ENCODE data around the gene RPL13A.
"Not testable (repeated sequence)": the region's sequence is repeated elsewhere in the genome, so short reads cannot be mapped to it uniquely, and the experiment has no call there.

RPL13A gene

DNA sequence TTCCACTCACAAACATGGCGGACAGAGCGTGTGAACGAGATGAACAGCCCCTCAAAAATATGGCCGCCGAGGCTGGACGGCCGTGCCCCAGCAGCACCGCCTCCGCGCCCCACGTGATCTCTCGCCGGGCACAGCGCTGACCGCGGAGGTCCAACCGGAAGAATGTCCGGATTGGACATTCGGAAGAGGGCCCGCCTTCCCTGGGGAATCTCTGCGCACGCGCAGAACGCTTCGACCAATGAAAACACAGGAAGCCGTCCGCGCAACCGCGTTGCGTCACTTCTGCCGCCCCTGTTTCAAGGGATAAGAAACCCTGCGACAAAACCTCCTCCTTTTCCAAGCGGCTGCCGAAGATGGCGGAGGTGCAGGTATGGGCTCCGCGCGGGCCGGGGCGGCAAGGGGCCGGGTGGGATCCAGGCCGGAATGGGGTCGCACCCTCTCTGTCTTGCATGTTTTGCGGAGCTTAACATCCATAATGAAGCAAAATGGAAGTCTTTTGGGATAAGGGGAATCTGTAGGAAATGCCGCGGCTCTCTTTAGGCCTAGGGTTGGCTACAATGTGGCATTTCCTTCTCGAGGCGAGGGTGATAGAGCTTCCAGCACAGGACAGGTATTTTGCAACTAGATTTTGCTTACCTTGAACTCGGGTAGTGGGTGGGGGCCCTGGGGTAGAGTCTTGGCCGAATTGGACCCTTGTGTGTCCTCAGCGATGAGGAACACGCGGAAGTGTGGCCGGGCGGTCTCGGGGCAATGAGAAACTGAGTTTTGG lies at the start of gene RPL13A:
Gene RPL13A, plus strand, starts transcription at position 332 of the 769 bp plus-strand sequence. Its CDS starts 22 bp downstream, at position 354.
- DNase-seq: peak; percentile 100

DNA sequence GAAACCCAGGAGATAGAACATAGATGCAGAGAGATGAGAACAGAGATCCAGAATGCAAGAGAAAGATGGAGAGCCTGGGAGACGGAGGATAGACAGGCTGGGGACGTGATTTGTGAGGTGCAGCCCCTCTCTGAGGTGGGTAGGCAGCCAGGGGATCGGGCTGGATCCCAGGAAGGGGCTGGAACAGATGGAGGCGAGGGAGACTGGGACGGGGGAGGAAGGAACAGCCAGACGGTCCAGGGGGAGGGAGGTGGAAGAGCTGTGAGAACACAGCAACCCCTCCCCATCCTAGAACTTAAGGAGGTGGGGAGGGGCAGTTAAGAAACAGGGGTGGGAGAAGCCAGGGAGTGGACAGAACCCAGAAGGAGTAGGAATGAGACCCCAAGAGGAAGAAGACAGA lies 49.1 kb upstream of the RPL13A start:
- no peak for DNase-seq

DNA sequence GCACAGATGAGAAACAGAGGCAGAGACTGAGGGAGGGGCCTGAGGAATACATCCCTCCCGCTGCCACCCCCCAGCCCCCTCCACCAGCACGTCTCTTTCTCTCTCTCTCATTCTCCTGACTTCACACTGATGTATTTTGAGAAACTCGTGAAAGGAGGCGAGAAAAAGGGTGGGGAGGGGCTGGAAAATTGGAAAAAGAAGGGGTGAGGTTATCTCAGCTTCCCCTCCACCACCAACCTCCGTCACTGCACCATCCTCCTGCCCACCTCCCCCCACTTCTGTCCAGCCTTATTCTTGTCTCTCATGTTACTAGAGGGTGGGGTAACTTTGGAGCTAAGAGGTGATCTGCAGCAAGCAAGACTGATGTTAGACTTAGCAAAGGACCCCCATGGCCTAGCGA lies 47.6 kb upstream of the RPL13A start:
- no peak for DNase-seq

DNA sequence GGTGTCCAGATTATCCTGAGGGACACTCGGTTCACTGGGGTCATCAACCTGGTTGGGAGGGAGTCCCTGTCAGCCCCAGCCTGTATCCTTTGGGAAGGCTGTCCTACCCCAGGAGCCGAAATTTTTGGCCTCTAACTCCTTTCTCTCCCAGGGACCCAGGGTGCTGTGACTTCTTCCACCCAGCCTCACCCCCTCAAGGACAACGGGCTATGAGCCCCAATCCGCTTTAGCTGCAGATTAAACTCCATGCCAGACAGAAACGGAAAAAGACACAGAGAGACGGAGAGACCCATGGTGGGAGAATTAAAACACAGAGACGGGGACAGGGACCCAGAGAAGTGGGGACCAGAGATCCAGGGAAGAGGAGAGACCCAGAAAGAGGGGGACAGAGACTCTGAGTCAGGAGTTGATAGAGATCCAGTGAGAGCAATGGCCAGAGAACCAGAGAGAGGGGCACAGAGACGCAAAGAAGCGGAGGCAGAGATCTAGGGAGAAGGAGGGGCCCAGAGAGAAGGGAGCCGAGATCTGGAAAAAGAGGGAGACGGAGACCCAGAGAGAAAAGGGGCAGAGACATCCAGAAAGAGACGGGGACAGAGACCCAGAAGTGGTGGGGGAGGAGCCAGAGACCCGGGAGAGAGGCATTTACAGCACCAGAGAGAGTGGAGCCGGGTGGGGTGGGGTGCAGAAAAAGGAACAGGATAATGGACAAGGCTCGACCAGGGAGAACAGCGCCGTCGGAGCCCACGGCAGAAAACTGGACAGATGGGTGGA lies 46.8 kb upstream of the RPL13A start:
- no peak for DNase-seq

DNA sequence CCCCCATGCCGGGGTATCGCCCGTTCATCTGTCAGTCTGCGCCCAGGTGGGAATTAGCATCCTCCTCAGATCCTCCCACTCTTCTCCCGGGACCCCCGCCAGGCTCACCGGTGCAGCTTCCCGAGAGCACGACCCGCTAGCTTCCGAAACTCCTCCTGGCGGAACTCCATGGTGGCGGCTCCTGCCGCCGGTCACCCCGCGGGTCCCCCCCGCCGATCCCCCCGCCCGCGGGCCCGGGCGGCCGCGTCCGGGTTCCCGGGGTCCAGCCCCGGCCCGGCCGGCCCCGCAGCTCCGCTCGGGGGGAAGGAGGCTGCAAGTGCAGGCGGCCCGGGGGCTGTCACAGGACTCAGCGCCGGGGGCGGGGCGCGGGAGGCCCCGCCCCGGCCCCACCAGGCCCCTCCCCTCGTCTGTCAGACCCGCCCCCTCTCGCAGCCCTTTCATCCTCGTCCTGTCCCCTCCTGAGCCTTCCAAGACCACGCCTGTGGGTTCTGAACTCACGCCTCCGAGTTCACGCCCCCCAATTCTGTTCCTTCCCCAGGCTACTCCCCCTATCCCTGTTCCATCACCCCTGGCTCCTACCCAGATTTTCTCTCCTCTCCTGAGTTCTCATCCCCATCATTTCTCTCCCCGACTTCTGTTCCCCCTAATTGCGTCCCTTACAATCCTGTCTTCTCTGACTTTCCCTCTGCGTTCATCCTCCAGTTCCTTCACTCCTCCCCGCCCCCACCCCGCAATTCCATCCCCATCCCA lies 46.0 kb upstream of the RPL13A start, which contains the start of gene SLC17A7:
Gene SLC17A7, minus strand, starts transcription at position 318 of the 750 bp plus-strand sequence. Its CDS starts 148 bp downstream, at position 170.
- peak; percentile 56 for DNase-seq

DNA sequence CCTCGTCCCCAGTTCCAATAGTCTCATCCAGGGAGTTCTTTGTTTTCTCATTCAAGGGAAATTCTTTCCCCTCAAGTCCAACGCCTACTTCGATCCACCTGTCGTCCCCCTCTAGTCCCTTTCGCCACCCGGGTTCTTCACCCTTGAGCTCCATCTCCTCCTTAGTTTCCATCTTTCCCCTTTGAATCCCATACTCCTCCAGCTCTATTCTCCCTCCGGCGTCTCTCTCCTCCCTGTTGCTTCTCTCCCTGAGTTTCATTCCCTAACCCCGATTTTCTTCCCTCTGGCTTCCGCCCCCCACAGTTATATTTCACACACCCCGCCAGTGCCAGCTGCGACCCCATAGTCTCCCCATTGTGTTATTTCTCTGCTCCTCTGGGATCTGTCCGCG lies 45.5 kb upstream of the RPL13A start:
- no peak for DNase-seq

DNA sequence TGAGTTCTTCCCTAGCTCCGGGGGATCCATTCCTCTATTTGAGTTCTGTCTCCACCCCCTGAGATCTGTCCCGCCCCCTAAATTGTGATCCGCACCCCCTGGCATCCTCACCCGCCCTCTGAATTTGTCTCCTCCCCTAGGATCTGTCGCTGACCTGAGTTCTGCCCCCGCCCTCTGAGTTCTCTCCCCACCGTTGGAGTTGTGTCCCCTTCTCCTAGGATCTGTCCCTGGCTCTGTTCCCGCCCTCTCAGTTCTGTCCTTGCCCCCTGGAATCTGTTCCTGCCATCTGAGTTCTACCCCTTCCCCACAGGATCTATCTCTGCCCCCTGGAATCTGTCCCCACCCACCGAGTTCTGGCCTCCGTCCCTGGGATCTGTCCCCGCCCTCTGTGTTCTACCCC lies 45.1 kb upstream of the RPL13A start:
- no peak for DNase-seq

DNA sequence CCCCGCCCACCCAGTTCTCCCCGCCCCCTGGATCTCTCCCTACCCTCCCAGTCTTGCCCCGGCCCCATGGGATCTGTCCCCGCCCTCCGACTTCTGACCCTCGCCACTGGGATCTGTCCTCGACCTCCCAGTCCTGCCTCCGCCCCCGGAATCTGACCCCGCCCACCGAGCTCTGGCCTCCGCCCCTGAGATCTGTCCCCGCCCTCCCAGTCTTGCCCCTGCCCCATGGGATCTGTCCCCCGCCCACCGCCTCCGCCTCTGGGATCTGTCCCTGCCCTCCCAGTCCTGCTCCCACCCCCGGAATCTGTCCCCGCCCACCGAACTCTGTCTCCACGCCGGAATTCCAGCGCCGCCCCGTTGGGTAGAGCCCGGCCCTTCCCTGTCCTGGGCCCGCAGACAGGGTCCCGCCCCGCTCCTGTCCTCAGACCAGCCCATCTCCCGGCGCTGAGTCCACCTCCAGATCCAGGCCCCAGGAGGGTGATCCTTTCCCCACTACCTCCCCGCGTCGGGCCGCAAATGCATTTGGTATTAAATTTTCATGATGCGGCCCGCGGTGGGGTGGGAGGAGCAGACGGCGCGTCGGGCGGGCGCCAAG lies 44.5 kb upstream of the RPL13A start:
- DNase-seq: peak; percentile 59

DNA sequence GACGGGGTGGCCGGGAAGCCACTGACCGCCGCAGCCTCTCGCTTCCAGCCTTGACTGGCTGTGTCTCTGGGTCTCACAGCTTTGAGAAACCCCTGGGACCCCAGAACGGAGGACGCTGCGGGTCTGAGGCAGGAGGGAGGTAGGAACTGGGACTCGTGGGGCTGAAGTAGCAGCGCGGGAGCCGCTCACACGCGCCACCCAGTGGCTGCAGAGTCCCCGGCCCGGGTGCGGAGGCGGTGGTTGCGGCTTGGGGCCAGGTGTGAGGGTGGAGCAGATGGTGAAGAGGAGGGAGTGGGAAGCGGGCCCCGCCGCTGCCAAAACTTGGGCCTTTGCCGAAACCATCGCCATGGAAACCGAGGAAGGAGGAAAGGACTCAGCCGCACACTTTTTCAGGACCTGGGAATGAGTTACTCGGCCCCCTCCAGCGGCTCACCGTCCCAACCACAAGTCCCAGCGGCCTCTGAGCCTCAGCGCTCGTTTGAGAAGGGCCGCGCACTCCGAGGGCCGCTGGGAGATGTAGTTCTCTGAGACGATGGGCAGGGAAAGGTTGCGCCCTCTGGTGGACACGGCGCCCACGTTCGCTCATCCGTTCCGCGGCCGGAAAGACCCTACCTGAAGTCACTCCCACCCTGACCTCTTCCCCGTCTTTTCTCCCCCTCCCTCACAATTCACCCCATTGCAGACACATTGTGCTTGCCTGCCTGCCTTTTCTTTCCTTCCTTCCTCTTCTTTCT lies 43.9 kb upstream of the RPL13A start:
- DNase-seq: peak; percentile 93

DNA sequence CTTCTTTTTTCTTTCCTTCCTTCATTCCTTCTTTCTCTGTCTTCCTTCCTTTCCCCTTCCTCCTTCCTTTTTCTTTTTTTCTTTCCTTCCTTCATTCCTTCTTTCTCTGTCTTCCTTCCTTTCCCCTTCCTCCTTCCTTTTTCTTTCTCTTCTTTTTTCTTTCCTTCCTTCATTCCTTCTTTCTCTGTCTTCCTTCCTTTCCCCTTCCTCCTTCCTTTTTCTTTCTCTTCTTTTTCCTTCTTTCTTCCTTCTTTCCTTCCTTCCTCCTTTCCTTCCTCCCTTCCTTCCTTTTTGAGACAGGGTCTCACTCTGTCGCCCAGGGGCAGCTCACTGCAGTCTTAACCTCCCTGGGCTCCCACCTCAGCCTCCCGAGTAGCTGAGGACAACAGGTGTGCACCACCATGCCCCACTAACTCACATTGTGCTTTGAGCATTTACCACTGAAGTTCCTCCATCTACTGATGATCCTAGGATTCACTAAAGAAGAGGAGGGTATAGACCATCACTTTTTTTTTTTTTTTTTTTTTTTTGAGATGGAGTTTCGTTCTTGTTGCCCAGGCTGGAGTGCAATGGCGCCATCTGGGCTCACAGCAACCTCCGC lies 43.2 kb upstream of the RPL13A start:
- not testable (repeated sequence) for DNase-seq

DNA sequence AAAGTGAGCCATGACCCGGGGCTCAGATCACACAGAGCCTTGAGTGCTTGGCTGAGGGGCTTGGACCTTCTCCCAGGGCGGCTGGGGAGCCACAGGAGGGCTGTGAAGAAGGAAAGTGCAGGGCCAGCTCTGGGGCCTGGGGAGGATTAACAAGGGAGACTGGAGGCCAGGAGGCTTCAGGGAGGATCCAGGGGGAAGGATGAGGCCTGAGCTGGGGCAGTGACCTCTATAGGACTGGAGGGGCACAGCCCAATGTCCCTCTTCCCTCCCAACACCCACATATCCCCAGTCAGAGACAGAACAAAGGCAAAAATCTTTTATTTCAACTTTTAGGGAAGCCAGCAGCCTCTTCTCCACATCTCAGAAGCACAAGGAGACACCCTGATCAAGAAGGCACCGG lies 41.4 kb upstream of the RPL13A start:
- no peak for DNase-seq

DNA sequence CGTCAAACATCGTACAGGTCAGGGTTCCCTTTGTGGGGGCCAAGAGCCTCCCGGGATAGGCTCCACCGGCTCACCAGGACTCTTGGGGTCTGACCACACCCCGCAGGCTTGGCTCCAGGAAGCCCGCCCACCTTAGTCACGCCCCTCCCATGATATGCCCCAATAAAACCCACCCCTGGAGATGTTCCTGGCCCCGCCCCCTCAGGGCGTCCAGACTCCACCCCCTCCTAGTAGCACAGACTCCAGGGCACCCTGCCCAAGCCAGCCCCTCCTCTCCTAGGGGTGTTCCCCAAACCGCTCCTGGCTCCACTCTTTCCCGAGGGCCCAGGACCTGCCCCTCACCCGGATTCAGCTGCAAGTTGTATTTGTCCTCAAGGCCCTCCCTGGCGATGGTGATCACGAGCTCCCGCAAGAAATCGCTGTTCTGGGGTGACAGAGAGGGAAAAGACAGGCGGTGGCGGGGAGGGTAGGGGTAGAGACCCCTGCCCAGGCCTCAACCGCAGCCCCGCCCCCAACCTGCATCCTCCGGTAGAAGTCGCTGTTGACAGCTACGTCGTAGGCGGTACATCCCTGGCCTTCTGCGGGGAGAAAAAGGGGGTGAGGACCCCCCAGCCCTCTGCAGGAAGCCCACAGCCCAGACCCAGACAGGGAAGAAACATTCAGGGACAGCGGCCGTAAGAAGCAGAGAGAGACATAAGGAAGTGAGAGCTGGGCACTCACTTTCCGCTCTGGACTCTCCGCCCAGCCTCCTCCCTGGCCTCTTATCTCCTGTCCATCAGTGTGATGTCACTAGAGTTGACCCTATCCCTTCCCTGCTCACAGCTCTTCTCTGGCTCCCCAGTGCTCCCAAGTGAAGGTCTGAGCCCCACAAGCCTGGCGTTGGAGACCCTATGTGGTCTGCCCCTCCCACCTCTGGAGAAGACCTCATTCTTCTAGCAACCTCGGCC lies 39.6 kb upstream of the RPL13A start:
- DNase-seq: no peak

DNA sequence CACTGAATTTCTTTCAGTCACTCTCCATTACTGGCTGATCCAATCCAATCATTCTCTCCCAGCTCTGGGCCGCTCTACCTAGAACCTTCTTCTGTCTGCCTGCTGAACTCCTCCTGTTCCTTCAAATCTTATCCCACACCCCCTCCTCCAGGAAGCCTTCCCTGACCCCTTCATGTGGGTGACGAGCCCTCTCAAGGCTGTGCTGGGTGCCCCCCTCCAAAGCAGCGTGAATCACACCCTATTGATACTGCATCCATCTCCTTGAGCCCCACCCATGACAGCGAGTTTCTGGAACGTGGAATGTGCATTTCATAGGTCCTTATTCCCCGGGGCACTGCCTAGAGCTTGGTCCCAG lies 39.0 kb upstream of the RPL13A start:
- DNase-seq: no peak

DNA sequence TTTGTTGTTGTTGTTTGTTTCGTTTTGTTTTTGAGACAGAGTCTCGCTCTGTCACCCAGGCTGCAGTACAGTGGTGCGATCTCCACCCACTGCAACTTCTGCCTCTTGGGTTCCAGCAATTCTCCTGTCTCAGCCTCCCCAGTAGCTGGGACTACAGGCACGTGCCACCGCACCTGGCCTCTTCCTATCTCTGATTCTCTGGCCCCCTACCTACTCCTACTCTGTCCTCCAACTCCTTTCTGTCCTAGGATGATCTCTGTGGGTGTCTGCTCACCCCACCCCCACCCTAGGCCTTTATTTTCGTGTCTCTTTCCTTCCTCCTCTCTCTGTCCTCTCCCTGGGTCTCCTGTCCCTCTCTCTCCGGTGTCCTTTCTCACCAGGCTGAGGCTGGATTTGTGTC lies 37.0 kb upstream of the RPL13A start:
- DNase-seq: no peak

DNA sequence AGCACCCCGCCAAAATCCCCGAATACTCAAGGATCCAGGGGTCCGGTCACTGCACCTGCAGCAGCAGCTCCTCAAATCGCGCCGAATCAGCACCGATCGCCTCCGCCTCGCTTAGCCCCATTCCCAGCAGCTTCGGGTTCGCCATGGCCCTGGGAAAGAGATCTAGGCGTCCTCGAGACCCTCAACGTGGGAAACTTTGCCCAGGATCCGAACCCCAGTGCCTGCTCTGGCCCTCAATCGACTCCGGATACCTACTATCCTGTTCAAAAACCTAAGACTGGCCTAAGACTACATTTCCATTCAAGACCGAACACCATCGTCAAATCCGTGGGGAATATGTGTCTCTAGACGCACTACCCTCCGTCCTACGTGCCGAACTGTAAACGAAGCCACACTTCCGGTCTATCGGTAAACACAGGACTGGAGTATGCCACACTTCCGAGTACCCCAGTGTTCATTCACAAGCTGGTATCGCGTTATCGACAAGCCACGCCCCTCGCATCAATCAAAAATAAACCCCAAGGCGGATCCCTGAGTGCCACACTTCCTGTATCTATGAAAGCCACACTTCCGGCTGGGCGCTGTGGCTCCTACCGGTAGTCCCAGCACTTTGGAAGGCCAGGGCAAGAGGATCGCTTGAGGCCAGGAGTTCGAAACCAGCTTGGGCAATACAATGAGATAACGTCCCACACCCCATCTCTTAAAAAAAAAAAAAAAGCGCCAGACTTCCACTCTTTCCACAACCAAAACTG lies 35.8 kb upstream of the RPL13A start, which contains the start of gene PIH1D1:
Gene PIH1D1, minus strand, starts transcription at position 385 of the 752 bp plus-strand sequence. Its CDS starts 240 bp downstream, at position 145.
- DNase-seq: peak; percentile 98

DNA sequence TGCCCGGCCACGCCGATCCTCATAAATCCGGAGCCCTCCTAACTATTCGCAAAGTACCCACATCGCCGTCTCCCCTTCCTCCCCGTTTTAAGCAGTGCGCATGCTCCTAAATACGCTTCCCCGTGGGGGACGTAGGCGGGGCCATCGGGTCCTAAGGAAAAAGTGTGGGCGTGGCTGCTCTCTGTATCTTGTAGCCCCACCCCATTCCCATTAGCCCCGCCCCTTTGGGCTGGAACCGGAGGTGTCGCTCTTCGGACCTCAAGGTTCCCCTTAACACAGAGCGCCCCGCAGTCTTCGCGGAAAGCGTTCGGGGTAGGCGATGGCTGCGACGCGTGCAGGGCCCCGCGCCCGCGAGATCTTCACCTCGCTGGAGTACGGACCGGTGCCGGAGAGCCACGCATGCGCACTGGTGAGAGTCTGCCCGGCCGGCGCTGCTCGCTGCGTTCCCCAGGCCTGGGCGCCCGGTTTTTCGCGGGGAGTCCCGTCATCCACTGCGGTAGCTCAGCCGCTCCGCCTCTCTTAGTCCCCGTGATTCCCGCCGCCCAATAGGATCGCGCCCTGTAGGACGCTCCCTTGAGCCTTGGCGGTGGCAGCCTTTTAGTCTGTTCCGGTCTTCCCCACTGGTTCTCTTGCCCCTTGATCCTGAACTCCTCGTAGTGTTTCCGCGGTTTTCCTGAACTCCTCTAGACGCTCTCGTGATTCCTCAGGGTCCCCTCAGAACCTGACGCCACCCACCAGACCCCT lies 34.2 kb upstream of the RPL13A start, which contains the start of gene ALDH16A1:
Gene ALDH16A1, plus strand, starts transcription at position 213 of the 744 bp plus-strand sequence. Its CDS starts 107 bp downstream, at position 320.
- peak; percentile 98 for DNase-seq

DNA sequence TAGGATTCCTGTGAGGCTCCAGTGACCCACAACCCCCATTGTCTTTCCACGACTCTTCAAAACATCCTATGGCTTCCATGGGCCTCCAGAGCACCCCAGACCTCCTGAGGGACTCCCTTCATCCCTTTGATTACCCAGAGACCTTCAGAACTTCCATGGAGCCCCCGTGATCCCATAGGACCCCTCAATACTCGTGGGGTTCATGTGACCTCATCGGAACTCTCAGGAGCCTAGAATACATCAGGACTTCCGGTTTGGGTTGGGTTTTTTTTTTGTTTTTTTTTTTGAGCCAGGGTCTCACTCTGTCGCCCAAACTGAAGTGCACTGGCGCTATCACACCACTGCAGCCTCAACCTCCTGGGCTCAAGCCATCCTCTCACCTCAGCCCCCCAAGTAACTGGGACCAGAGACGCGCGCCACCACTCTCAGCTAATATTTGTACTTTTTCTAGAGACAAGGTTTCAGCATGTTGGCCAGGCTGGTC lies 33.6 kb upstream of the RPL13A start:
- peak; percentile 51 for DNase-seq

DNA sequence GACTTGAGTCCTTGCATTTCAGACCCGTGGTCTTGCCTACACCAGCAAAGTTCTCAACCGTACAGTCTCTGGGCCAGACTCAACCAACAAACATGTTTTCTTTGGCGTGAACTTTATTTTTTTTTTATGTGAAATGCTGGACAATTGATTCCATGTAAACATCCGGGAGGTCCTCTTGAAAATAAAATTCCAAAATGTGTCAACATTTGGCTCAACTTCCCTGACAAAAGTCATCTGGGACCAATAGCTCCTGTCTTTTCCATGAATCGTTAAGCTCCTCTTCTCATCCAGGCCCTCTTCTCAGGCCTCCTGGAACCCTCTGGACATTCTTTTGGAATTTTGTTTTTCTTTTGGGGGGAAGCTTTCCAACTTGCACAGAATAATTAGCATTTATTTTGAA lies 31.6 kb upstream of the RPL13A start:
- no peak for DNase-seq

DNA sequence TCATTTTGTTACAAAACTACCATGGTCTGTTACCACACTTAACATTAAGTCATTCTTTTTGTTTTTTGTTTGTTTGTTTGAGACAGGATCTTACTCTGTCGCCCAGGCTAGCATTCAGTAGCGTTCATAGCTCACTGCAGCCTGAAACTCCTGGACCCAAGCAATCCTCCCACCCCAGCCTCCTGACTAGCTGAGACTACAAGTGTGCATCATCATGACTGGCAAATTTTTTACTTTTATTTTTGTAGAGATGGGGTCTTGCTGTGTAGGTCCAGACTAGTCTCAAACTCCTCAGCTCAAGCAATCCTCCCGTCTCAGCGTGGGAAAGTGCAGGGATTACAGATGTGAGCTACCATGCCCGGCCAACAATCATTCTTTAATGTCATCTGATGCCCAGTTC lies 31.1 kb upstream of the RPL13A start:
- no peak for DNase-seq

Measured in CD4-positive, alpha-beta T cell treated with Interleukin-12 subunit alpha and Interleukin-12 subunit beta, for 1 hour (primary cell).